ENCODE measurements around the gene PRR15L.

Gene PRR15L

DNA sequence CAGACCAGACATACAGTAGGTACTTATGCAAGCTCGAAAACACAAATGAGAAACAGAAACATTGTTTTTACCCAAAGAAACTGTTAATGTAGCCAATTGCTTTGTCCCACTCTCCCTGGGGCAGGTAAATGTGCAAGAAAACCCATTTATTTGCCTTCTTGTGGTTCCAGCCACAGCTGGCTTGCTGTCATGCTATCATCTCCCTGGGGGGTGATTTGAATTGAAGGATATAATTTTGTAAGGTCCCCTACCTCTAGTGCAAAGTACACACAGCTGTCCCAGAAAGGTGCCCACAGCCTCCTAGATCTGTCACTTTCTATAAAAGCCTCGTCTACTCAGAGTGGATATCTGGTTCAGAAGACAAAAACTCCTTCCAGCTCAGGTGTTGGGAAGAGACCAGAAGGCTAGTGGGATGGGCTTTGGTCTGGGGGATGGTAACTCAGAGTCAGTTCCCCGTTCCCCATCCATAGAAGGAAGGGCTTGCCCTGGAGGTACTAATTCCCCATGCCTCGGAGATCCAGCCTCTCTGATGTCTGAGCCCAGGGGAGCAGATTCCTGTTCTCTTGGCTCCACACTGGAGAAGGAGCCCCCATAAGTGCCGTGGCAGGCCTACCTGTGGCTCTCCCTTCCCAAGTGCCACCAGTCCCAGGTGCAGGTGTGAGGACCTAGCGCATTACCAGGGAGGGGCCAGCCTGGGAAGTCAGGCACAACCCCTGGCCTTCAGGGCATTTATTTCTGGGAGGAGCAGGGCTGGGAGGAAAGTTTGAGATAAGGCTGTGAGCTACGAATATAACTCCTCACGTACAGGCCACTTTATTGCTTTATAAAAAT, 2.4 kb upstream of the PRR15L start:
- DNase-seq (ENCODE audit: low spot score): no peak

- DNase-seq (ENCODE audit: low spot score): no peak
These were observed 692 bp downstream of the PRR15L start for GRCh38 chr17:47956791-47957590.

- no peak for DNase-seq (ENCODE audit: low spot score)
These were observed 1.9 kb downstream of the PRR15L start for GRCh38 chr17:47955497-47956461.

DNA sequence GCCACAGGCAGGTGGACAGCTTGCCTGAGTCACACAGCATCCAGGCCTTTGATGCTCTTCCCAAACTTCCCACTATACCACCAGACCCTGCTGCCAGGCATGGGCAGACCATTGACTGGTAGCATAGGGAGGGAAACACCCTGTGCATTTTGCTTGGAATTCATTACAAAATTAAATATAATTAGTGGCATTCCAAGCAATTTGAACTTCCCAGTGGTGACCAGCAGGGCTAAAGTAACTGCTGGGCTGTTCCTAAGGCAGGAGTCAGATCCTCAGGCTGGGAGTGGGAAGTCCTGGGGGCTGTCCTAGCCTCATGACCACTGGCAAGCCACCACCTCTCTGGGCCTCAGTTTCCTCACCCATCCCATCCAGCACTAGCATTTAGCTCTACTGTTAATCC, 3.8 kb downstream of the PRR15L start:
- DNase-seq (ENCODE audit: low spot score): no peak

- DNase-seq (ENCODE audit: low spot score): no peak
These were observed 5.3 kb downstream of the PRR15L start for GRCh38 chr17:47952171-47953021.

DNA sequence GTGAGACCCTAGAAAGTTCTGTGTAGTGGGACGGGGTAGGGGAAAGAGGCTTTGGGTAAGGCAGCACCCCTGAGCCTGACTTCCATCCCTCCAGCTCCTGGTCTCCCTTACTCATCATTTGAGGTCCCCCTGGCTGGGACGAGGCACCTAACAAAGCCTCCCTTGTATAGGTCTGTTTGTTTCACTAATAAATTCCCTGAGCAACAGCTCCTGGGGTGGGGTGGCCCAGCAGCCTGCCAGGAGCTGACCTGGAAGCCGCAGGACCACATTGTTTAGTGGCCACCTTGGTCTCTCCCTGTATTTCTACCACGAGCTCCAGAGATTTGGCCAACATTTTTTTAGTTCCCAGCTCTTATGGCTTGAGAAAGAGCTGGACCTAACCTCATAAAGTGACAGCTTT, 7.2 kb downstream of the PRR15L start:
- DNase-seq (ENCODE audit: low spot score): no peak

DNA sequence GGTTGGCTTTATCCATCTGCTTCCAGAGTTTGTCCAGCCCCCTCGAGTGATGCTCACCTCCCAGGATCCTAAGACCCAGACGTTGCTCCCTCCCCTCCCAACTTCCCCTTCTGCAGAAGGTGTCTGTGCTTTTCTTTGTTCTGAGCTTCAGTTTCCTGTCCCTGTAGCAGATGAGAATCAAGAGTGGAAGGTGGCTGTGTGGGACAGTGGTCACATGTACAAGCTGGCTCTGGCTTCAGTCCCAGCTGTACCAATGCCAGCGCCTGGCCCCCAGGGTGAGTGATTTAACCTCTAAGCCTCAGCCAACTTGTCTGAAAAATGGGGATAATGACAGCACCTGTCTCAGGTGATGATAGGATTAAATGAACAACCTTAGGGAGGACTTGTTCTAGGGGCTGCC, 7.7 kb downstream of the PRR15L start:
- no peak for DNase-seq (ENCODE audit: low spot score)

- DNase-seq (ENCODE audit: low spot score): peak; percentile 81
These were observed 8.4 kb downstream of the PRR15L start for GRCh38 chr17:47949197-47949759.

DNA sequence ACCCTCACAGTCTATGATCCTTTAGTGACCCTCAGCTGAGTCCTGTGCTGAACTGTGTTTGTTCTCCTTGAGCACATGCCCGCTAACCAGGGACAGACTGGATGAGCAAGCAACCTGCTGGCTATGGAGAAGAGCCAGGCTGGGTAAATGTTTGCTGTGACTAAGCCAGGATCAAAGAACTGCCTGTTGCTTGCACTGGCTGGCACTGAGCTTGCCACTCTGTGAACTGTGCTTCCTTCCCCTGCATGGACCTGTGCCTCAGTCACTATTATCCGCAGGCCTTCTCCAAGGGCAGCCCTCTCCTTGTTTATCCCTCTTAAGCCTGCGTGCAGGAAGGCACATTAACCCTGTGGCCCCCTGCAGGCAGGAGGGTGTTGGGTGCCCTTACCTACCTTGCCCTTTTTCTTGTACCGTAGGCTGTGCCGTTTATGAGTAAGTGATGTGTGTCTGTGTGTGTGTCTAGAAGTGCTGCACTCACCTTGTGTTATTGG, 8.9 kb downstream of the PRR15L start:
- no peak for DNase-seq (ENCODE audit: low spot score)

- peak; percentile 88 for DNase-seq (ENCODE audit: low spot score)
These were observed 10.7 kb downstream of the PRR15L start for GRCh38 chr17:47946929-47947397.

DNA sequence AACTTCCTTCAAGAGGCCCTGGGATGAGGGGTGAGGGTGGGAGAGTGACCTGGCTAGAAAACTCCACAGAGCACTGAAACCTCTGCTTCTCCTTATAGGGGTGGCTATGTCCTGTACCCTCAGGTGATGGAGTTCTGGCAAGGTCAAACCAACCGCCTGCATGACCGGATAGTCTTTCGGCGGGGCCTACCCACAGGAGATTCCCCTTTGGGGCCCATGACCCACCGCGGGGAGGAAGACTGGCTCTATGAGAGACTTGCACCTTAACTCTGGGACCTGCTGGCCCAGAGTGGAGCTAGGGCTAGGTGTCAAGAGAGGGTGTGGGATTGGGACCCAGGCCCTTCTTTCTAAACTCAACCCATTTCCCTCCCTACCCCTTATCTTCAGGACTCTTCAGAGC, 11.2 kb downstream of the PRR15L start:
- no peak for DNase-seq (ENCODE audit: low spot score)

- no peak for DNase-seq (ENCODE audit: low spot score)
These were observed 11.9 kb downstream of the PRR15L start for GRCh38 chr17:47945529-47946508.

DNA sequence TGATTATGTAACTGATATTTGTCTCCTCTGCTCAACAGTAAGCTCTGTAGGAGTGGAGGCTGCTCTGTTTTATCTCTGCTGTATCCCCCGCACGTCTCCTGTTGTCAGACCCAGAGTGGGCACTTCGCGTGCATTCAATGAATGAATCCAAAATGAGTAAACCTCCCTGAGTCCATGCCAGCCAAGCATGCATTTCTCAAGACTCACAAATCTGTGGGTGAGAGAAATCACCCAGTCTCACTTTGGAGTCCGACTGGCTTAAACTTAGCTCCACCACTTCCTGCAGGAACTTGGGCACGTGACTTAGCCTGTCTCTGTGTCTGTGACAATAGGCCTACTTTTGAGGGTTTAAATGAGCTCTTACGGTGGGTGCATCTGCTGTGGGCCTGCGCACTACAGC, 12.6 kb downstream of the PRR15L start:
- no peak for DNase-seq (ENCODE audit: low spot score)

GRCh38 chr17:47942568-47942967, 15.1 kb downstream of the PRR15L start:
- DNase-seq (ENCODE audit: low spot score): no peak

GRCh38 chr17:47942096-47942510, 15.6 kb downstream of the PRR15L start:
- peak; percentile 42 for DNase-seq (ENCODE audit: low spot score)

DNA sequence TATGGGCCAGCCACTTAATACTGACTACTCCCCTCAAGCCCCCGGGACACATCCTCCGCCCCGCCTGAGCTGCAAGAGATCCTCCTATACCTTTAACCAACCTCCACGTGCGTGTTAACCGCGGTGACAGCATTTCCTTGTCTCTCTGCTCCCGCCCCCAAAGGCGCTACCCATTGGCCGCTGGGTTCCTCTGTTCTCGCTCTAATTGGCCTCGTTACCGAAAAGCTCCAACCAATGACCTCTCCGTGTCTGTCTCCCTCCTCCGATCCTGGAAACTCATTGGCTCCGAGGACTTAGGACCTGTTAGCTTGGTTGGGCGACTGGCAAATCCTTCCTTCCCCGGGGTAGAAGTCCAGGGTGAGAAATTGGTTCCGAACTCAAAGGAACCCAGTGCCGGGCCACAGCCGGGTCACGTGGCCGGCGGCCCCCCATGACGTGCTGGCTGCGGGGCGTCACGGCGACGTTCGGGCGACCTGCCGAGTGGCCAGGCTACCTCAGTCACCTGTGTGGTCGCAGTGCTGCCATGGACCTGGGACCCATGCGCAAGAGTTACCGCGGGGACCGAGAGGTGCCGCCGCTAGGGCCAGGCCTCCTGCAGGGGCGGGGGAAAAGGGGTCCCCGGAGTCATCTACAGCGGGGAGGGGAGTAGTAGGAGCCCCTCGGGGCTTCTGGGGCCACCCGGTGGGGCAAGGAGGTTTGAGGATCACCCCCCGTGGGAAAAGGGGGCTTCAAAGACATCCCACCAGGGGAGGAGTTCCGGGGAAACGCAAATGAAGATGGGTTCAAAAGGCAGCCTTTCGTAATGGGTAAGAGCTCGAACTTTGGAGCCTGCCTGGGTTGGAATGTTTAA, 16.2 kb downstream of the PRR15L start, which contains the start of gene PNPO:
TSS of gene PNPO (plus strand) at position 326 of the 850 bp plus-strand sequence. CDS start at position 431, 105 bp downstream.
- DNase-seq (ENCODE audit: low spot score): peak; percentile 99

DNA sequence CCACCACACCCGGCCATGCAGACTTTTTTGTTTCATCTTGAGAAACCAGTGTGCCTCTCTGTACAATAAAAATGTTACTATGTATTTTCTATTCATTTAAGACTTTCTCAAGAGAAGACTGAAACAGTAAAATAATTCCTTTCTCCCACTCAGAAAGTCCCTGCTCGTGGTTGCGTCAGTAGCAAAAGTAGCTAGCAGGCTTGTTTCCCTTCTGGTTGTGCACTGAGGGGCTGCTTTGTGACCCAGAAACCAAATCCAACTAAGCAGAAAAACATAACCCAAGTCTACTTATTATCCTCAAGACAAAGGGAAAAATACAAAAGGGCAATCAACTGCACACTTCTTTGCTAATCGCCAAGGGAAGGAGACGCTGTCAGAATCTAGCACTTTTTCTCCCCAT, 19.7 kb downstream of the PRR15L start:
- DNase-seq (ENCODE audit: low spot score): no peak

GRCh38 chr17:47935961-47936360, 21.7 kb downstream of the PRR15L start:
- DNase-seq (ENCODE audit: low spot score): peak; percentile 48
